ENCODE results near the gene NBEA.

NBEA gene

DNA sequence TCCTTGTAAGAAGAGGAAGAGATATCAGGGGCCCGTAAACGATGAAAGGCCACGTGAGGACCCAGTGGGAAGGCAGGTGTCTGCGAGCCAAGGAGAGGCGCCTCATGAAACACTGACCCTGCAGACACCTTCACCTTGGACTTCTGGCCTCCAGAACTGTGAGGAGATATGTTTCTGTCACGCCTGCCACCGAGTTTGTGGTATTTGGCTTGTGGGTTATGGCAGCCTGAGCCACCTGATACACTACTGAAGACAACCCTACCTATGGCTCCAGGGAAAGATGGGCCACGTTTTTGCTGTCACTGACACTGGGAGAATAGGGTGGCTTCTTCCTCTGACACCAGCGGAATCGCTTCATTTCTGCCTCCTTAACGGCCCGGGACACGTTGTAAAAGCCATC is 752.0 kb downstream of the NBEA start:
- DNase-seq = no peak

DNA sequence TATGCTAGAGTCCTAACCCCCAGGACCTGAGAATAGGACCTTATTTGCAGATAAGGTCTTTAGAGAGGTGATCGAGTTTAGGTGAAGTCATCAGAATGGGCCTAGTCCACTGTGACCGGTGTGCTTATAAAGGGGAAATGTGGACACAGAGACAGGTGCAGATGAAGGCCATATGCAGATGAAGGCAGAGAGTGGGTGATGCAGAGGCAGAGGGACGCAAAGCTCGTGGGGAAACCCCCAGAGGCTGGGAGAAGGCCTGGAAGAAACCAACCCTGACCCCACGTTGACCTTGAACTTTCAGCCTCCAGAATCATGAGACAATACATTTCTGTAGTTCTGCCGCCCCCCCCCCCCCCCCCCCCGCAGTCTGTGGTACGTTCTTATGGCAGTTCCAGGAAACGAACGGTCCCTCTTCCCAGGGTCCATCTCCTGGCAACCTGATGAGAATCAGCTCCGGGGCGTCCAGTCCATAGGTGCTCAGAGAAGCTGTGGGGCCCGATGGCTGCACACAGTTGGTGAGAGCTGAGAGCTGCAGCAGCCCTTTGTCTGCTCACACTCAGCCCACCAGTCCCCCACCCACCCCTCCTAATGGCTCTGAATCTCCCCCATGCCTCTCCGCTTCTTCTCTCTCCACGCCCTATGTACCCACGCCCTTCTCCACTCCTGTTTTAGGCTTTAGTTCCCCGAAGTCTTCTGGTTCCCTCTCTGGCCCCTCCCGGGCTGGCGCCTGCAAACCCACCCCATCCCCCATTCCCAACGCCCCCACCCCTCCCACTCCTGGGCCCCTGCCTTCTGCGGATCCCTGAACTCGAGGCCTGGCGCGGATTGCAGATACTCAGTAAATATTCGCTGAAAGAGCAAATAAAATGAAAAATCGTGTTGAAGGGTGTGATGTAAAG is 752.7 kb downstream of the NBEA start:
- no peak for DNase-seq

DNA sequence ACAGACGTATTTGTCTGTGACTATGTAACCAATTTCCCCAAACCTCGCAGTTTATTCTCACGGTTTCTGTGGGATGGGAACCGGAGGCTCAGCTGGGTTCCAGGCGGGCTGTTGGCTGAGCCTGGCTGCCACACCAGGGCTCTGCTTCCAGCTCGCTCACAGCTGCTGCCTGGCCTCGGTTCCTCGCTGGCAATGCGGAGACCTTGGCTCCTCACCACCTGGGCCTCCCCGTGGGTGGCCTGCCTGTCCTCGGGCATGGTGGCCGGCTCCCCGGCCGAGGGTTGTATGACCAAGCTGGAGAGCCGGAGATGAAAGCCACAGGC is 753.3 kb downstream of the NBEA start:
- DNase-seq = no peak

DNA sequence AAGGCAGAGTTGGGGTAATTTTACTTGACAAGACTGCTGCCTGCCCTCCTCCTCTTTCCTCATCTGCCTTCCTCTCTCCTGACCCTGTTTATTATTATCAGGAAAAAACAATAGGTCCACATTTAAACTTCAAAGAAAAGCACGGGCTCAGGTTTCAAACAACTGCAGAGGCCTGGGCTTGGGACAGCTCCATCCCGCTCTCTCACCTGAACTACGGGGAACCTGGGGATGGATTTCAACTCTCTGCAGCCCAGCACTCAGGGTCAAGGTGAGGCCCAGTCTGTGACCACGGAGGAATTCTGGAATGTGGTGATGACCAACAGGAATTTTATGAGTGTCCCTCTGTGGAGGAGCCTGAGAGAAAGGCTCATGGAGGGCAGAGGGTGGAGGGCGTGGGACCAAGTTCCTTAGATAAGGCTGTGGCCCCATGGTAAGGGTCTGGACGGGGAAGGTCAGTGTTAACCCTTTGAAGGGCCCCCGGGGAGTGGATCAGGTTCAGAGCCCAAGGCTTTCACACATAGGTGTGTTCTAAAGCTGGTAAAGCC is 755.2 kb downstream of the NBEA start:
- no peak for DNase-seq

DNA sequence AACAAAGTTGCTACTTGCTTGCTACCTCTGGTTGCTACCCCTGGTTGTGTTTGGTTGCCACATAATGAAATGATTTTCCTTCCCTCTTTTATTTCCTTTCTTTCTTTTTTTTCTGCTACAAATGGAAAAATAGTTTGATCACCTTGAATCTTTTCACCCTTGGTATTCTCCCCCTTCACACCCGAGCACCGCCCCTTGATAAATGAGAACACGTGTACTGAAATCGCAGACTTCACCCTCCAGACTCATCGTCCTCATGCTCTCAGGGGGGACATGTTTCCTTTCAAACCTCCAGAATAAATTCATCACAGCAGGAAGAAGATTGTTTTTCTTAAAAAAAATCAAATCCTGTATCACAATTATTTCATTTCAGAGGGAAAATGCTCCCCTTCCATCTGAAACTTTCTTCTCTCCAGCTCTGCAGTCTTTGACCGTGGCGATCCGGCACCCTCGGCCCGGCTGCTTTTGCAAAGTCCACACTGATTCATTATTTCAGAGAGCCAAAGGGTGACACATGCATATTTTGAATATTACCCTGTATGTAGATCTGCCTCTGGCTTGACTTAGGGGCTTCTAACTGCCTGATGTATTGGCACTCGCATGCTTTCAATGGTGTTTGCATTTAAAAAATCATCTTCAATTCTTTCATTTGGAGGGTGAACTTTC is 757.0 kb downstream of the NBEA start:
- no peak for DNase-seq

DNA sequence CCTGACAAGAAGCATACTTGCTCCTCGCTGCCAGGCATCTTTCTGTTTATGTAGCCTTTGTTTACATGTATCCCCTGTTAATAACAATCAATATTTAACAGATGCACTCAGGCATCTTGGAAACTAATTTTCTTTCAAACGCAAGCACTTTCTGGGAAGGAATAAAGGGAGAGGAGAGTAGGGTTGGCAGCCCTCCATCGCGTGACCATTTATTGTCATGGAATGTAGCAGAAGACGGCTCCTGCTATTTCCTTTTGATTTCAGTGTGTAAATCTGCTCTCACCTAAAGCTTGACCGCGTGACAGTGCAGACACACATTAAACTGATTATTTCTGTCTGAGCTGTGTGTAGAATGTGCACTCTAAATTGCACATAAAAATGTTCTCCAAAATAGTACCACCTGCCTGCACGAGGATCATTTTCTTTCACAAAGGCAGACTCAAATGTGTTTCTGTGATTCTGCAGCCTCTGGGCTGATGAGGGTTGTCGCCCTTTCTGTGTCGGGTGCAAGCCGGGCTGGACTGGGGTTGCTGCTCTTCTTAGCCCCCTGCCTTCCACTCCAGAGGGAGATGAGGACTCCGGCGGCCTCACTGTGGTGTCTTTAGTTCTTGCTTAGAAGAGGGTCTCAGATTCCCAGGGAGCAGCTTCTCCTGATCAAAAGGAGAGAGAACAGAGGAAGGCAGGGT is 757.9 kb downstream of the NBEA start:
- no peak for DNase-seq

DNA sequence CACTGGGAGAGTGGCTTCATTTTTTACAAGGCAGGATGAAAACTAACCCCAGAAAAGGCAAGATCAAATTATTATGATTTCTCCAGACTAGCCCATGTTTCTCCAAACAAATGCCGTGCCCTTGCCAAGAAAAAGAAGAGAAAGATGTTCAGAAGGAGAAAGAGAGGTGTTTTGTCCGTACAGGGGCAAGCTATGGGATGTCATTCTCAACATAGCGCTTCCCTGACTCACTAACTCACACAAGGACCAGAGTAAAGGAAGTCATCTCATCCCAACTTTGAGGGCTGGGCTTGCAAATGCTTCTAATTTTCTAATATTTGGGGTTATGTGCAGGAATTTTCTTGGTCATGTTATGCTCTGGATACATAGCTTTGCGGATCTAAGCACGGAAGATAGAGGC is 758.6 kb downstream of the NBEA start:
- DNase-seq = no peak

DNA sequence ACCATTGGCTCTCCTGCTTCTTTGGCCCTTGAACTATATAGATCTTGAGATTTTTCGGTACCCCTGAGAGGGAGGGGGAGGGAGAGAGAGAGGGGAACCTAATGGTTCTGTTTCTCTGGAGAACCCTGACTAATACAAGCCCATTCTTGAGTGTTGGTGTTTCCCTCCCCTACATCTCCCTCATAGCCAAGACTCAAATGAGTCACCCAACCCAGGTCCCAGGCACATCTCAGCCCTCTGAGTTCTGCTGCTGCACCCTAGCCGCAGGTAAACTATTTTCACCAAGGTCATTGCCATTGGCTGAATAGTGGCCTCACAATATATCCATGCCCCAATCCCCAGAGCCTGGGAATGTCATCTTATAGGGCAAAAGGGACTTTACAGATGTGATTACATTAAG is 760.2 kb downstream of the NBEA start:
- DNase-seq = no peak

DNA sequence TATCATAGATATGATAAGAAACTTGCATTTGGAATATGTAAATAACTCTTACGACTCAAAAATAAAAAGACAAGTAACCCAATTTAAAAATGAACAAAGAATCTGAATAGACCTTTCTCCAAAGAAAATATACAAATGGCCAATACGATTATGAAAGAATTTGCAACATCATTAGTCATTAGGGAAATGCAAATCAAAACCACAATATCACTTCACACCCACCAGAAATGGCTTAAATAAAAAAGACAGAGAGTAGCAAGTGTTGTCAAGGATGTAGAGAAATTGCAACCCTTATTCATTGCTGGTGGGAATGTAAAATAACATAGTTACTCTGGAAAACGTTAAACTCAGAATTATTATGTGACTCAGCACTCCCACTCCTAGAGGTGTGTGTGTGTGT is 761.0 kb downstream of the NBEA start:
- DNase-seq = no peak

DNA sequence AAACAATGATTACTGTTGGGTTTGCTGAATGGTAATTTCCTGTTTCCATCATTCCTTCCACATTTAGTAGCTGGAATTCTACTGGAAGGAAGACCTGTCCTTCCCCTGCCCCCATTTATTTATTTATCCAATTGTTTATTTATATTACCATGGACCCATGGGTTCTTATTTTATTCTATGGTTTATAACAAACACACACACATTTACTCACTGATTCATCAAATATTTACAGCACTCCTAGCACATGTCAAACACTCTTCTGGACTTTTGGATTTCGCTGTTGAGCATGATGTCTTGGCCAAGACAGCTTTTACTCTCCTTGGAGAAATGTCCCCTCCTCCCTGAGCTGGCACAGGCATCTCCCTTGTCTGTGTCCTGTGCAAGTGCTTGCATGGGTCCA is 762.3 kb downstream of the NBEA start:
- DNase-seq = no peak

DNA sequence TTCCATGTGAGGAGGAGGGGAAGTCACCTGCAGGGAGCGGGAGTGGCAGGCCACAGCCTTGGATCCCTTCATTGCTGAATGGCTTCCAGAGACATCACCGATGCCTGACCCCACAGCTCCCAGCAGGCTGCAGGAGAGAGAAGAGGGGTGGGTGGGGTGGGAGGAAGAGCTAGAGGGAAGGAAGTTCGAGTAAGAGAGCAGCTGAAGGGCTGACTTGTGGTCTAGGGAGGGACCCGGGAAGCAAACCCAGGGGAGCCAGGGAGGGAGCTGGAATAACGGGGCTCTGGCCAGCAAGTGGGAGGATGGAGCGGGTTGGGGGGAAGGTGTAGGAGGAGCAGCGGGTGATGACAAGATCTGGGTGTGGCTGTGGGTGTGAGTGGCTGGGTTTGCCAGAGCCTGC is 764.2 kb downstream of the NBEA start:
- no peak for DNase-seq

DNA sequence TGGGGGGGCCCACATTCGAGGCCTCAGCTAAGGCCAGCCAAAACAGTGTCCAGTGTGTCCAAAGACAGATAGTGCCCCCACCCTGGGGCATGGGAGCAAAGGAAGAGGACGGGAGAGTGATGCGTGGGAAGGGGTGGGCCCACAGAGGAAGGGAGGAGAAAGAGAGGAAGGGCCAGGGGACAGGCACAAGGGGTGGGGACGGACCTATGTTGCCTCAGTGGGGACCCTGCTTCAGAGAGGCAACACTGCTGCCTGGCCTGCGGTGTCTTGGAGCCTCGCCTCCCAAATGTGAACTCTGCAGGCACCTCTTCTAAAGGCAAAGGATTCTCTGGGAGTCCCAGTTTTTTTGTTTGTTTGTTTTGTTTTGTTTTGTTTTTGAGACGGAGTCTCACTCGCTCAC is 764.7 kb downstream of the NBEA start:
- DNase-seq = no peak

DNA sequence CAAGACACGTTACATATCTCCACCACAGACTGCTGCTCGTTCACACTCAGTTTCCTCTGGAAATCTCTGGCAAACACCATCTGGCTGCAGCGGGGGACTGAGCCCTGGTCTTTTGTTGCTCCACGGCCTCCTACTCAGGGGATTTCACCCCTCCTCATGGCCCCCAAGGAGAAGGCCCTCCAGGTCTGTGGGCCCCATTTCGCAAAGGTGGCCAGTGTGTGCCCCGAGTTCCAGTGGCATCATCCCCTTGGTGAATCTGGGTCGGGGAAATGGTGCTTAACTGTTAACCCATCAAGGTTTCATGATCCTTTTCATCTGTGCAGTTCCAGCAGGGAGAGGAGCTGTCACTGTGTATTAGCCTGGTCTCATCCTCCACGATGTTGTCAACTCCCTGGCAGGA is 769.8 kb downstream of the NBEA start:
- DNase-seq = no peak

DNA sequence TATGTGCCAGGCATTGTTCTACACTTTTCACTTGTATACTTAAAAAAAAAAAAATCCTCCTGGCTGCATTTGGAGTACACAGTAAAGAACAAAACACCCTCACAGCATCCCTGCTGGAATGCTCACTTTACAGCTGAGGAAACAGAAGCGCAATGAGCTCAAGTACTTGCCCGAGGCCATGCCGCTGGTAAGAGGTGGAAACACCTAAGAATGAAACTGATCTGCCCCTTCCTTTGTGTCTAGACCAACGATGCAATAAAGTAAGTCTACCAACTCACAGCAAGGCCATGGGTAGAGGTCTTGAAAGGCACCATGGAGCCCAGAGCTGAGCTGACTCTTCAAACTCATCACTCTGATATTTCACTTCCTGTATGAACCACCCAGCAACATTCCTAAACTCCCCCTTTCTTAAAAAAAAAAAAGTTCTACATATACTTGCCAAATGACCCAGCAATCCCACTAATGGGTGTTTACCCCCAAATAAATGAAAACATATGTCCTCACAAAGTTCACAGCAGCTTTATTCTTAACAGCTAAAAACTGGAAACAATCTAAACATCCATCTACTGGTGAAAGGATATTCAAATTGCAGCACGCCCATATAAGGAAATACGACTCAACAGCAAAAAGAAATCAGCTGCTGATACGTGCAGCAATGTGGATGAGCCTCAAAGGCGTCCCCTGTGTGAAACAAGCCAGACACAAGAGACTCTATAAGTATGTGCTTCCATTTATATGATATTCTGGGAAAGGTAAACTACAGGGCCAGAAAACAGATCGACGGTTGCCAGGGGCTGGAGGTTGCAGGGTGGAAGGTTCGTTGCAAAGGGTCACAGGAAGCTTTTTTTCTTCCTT is 771.1 kb downstream of the NBEA start:
- DNase-seq = peak; percentile 3

DNA sequence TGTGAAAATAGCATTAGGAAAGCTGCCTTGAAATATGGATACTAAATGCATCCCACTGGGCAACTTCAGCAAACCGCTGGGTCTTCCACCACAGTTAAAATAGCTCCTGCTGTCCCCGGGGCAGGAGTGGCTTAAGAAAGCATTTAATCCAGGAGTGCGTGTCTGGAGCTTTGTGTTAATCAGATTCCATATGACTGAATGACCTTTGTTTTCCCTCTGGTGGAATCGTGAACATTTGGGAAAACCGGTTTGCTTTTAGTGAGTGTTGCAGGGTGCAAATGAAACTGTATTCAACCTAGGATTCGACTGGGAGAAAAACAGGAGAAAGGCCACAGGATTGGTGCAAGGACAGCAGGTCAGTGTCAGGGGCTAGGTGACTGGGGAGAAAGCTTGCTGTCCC is 772.1 kb downstream of the NBEA start:
- no peak for DNase-seq

DNA sequence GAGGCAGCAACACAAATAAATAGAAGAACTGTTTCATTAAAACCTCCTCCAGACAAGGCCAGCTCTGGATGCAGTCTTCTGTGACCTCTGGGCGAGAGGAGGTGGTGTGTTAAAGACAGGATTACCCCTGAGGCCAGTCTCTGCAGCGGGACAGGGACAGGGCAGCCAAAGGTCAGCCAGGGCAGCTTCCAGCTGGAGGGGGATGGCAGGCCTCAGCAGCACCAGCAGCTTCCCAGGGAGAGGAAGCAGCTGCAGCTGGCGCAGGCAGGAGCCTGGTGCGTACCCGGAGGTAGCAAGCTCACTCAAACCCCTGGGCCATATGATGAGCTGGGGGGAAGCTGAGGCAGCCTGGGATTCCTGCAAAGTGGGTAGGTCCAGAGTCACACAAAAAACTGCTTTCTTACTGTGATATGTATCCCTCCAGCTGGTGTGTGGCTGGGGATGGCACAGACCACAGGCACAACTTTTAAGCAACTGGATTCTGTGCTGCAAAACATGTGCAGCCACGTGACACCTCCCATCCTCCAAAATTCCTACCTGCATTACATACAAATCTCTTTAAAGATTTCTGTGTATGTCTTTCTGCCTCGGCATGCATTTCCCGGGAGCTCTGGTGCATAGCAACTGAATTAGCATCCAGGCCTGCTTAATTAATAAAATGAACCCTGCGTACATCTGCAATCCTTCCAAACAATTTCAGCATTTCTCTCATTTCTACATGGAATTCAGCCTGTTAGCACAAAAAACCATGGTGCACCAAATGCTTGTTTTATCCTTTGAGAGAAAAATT is 772.7 kb downstream of the NBEA start:
- DNase-seq = no peak

DNA sequence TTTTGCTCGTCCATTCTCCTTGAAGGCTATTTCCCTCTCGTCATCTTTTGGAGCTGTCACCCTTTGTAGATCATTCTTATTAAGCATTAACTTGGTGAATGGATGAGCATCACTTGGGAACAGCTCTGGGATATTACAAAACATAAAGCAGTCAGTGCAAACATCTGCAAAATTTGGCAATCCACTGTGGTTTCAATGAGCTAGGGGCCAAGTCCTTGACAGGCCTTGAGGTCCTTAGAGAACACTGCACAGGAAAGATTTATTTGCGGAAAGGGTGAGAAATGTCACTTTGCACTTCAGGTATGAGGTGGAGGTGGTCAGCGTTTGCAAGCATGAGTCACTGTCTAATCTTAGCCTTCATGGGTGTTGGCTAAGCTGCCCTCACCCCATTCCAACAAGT is 774.1 kb downstream of the NBEA start:
- peak; percentile 38 for DNase-seq

DNA sequence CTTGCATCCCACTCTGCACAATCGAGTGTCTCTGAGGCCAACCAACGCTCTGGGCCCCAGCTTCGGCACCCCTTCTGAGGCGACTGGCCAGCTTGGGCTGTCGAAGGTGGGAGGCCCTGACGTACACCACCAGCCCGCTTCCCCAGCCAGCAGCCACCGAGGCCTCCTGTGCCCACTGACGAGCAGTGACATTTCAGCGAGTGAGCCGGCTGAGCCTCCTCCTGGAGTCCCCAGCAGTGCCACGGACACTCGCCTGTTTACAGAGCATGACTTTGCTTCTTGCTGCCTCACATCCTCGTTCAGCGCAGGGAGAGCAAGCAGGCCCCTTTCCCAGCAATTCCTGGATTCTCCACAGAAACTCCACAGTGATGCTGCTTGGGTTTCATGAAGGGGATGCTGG is 774.7 kb downstream of the NBEA start:
- no peak for DNase-seq

DNA sequence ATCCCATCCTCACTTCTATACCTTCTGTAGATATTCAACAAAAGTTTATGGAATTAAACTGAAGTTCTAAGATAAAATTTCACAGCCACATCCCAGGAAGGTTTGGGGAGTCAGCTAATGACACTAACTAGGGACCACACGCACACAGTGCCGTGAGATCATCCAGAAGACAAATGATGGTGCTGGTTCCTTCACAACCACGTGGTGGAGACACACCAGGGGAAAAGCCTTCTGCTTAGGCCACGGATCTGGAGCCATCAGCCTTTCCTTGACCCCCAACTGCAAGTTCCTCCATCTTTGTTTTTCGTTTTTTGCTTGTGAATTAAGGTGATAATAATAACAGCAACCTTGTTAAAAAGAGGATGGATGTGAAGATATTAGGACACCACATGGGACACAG is 776.0 kb downstream of the NBEA start:
- no peak for DNase-seq

DNA sequence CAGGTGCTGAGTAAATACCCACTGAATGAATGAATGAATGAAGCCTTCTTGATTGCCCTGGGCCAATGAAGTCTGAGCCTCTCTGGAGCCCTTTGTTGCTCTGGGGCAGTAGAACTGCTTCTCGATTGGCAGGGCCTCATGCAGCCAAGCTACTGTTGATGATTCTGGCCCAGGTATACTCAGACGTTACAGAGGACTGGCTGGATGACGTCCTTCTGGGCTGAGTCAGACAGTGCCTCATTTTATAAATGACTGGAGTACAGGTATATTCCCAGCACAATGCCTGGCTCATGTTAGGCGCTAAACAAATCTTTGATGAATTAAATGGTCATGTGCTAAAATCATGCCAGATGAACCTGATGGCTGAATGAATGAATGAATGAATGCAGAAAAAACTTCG is 778.2 kb downstream of the NBEA start:
- no peak for DNase-seq

DNA sequence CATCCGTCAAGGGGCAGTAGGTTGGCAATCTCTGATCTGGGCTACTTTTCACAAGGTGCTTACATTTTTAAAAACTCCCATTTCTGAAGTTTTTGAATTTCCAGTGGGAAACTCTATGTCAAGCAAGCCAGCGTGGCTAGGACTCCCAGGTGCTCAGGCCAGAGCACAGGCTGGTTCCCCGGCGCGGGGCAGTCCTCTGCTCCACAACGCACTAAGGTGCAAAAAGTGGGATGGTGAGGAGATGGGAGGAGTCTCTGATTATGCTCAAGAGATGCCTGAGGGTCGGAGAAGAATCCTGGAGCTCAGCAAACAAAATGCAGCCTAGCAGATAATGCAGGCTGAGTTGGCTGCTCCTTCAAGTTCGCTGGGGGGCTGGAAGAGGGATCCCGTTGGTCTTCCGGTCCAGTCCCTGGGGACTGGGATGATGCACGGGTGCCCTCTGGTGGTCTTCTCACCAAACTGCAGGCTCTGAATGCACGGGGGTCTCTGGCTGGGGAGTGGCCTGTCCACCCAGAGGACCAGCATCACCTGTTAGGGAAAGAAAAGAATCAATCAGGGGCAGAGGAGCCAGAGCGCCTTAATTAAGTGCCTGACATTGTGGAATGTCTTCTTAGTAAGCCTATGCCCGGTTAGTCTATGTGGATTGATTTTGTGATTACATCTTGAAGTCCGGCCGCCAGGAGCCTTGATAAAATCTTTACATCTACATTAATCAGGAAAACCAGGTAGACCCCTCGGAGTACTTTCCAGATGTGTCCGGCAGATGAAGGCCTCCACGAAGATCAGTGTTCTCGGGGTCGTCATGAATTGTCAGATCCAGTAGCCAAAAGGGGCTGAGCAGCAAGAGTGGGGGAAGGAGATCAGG is 778.9 kb downstream of the NBEA start:
- peak; percentile 6 for DNase-seq
